Uterus (tissue), 4 donors: ENCODE data around the gene PSMA7. TPM values are rescaled to one million over a fixed set of nuclear protein-coding genes. Genes with fewer than 3 reads are reported as not detected.

Experiments
- DNase-seq, 2 donors: peaks; one replicate each; pipeline ENCODE4 v3.0.0-alpha.2; 2019 to 2020
- H3K27ac ChIP-seq, 2 donors: fragments of 200-600 bp; sonication (generic); 1 replicate in 1 of 2; 2 replicates in 1 of 2; pipeline ENCODE4 v1.5.1; 2016 to 2018
- H3K27me3 ChIP-seq, 2 donors: fragments of 200-600 bp; sonication (generic); one replicate each; pipeline ENCODE4 v1.5.1; 2018 to 2019; ENCODE audit warnings: control low read depth in 1 of 2
- H3K36me3 ChIP-seq, 2 donors: fragments of 200-600 bp; sonication (generic); one replicate each; pipeline ENCODE4 v1.5.1; 2019; ENCODE audit warnings: control low read depth in 1 of 2
- H3K4me1 ChIP-seq, 2 donors: fragments of 200-600 bp; sonication (generic); one replicate each; pipeline ENCODE4 v1.5.1; 2018 to 2019; ENCODE audit warnings: control low read depth in 1 of 2
- H3K4me3 ChIP-seq, 2 donors: fragments of 200-600 bp; sonication (generic); 1 replicate in 1 of 2; 2 replicates in 1 of 2; pipeline ENCODE4 v1.5.1; 2018 to 2019; ENCODE audit warnings: mild to moderate bottlenecking in 1 of 2
- H3K9me3 ChIP-seq, 2 donors: fragments of 200-600 bp; sonication (generic); one replicate each; pipeline ENCODE4 v1.5.1; 2019; ENCODE audit warnings: control low read depth in 1 of 2
- CTCF ChIP-seq, 4 experiments: fragments of 200-600 bp in 2 of 4; fragments of 450-650 bp in 2 of 4; sonication (generic) in 2 of 4; IDR thresholded peaks; one replicate each; pipeline ENCODE4 v1.5.1; 2016 to 2019; ENCODE audit warnings: antibody characterized with exemption in 4 of 4, mild to moderate bottlenecking in 2 of 4, moderate library complexity in 1 of 4
- POLR2A ChIP-seq, 2 donors: fragments of 450-650 bp; IDR thresholded peaks; one replicate each; pipeline ENCODE4 v1.6.1; 2016; ENCODE audit warnings: antibody characterized with exemption in 2 of 2, mild to moderate bottlenecking in 1 of 2, moderate library complexity in 1 of 2
- intact Hi-C: fragments of 100-400 bp; cut with DNase I; formaldehyde crosslinking; loops from one replicate; pipeline ENCODE4 v1.15.1; 2023; ENCODE audit warnings: low total_unique reads
- total RNA-seq, 4 donors: library from RNA; depleted of rRNA in 3 of 4; stranded (reverse); fragments of >200 nt in 3 of 4; gene quantifications; one replicate each; pipeline versions ENCODE4 v1.1.0 to v1.2.4, GENCODE V29; 2014 to 2023
- donor health status: DM: yes; HTN: yes; CAD: no.

PSMA7 gene
- total RNA-seq, 4 donors from 2014 or later, result 145 to 214 (median 162) TPM

GRCh38 chr20:62120365-62120762, 22.8 kb downstream of the PSMA7 start:
- Histone ChIP-seq H3K9me3 (no peaks in the 10 kb centered on the region), H3K4me1 (peaks cover 5 to 11% of the 10 kb centered on the region in 2 donors), H3K27ac (no peak overlapping the region), H3K4me3 (no peak overlapping the region), H3K36me3 (no peaks in the 10 kb centered on the region), H3K27me3 (no peaks in the 10 kb centered on the region)
- no peak for DNase-seq
- no peak for TF ChIP-seq POLR2A (IDR thresholded peaks at IDR 0.05)
- no peak for TF ChIP-seq CTCF (IDR thresholded peaks at IDR 0.05)
- intact Hi-C loops, result loop anchor here (10.0 kb wide), 1 partner anchor 56 kb away; the partner anchor contains the start of gene TAF4

DNA sequence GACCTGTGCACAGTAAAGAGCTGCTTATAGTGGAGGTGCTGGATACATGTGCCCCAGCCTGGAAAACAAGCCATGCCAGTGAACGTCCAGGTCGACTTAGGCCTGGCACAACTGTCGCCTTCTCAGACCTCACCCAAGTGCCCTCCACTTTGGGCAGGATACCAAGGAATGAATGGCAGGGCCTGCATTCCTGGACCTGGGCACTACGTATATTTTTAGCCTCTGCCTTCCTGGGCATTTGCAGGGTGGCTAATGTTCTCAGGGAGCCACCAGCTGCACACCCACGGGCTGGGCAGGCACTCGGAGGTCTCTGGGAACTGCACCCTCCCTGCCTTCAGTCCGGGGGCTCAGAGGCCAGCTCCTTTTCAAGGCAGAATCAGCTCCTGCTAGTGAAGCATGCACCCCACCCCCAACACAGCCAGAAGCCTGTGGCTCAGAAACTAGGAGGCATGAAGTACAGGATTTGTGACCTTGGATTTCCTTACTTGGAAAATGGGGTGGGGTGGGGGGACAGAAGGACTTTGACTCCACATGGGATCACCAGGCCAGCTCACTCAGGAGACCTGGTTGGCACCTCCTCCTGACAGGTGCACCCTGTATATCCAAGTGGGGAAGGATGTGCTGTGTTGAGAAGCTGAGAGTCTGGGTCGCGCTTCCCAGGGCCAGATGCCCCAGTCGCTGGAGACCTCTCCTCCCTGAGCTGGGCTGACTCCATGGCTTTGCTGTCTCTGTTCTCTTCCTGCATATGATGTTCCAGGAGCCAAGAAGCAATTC, 23.4 kb downstream of the PSMA7 start:
- intact Hi-C loops, result loop anchor here (10.0 kb wide), 1 partner anchor 55 kb away; the partner anchor contains the start of gene TAF4
- Histone ChIP-seq H3K9me3 (no peaks in the 10 kb centered on the region), H3K27ac (no peak overlapping the region), H3K4me3 (no peak overlapping the region), H3K27me3 (no peaks in the 10 kb centered on the region), H3K4me1 (peaks cover 5 to 11% of the 10 kb centered on the region in 2 donors), H3K36me3 (no peaks in the 10 kb centered on the region)
- no peak for TF ChIP-seq CTCF (IDR thresholded peaks at IDR 0.05)
- TF ChIP-seq POLR2A (IDR thresholded peaks at IDR 0.05), result no peak
- DNase-seq, result no peak

DNA sequence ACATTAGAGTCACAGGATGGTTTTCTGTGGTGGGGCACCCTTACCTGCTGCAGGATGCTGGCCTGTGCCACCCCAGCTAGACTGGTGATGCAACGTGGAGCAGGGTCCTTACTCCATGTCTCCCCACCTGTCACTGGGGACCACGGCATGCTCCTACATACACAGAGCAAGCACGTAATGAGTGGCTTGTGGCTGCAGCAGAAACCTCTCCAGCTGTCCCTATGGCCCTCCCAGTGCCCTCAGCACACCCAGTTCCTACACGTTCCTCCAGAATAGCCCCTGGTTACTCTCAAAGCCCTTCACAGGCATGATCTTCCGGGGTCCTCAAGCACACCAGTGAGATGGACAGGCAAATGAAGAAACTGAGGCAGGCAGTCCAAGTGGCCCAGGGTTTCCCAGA, 24.1 kb downstream of the PSMA7 start:
- no peak for DNase-seq
- Histone ChIP-seq H3K4me3 (no peak overlapping the region), H3K27ac (no peak overlapping the region), H3K36me3 (no peaks in the 10 kb centered on the region), H3K9me3 (no peaks in the 10 kb centered on the region), H3K4me1 (peaks cover 5 to 9% of the 10 kb centered on the region in 2 donors), H3K27me3 (no peaks in the 10 kb centered on the region)
- TF ChIP-seq CTCF (IDR thresholded peaks at IDR 0.05) (no peak), POLR2A (IDR thresholded peaks at IDR 0.05) (no peak)
- intact Hi-C loops, result no loop called here

GRCh38 chr20:62118113-62119043, 24.8 kb downstream of the PSMA7 start:
- no peak overlapping the region for H3K4me3 ChIP-seq
- no peak for DNase-seq
- no peak for TF ChIP-seq POLR2A (IDR thresholded peaks at IDR 0.05)
- TF ChIP-seq CTCF (IDR thresholded peaks at IDR 0.05), result no peak
- intact Hi-C loops, result no loop called here
- no peaks in the 10 kb centered on the region for H3K9me3 ChIP-seq
- no peaks in the 10 kb centered on the region for H3K27me3 ChIP-seq
- H3K27ac ChIP-seq, result no peak overlapping the region
- peaks cover 0 to 2% of the 10 kb centered on the region in 2 donors for H3K4me1 ChIP-seq
- H3K36me3 ChIP-seq, result no peaks in the 10 kb centered on the region

DNA sequence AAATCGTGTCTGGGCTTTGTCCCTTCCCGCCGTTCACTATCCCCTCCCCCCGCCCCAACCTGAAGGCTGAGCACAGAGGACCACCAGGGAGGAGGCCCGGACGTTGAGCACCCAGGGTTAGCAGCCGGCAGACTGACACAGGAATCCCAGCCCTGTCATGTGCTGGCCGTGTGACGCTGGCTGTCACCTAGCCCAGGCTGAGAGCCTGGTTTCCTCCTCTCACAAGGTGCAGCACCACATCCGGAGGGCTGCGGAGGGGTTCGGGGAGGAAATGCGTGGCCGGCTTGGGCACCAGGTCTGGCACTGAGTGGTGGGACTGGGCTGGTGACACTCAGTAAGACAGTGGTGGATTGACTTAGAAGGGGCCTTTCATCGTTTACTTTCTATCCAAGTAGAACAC, 25.5 kb downstream of the PSMA7 start:
- TF ChIP-seq CTCF (IDR thresholded peaks at IDR 0.05) (no peak), POLR2A (IDR thresholded peaks at IDR 0.05) (no peak)
- Histone ChIP-seq H3K4me1 (no peaks in the 10 kb centered on the region), H3K4me3 (no peak overlapping the region), H3K27ac (no peak overlapping the region), H3K27me3 (no peaks in the 10 kb centered on the region), H3K36me3 (no peaks in the 10 kb centered on the region), H3K9me3 (no peaks in the 10 kb centered on the region)
- intact Hi-C loops, result no loop called here
- DNase-seq, result no peak
